ENCODE results near the gene COL13A1. TPM values are rescaled to one million over a fixed set of nuclear protein-coding genes. Genes with fewer than 3 reads are reported as not detected.

The COL13A1 gene
- polyA plus RNA-seq, 1 of the 3 experiments (the other 2 are of a cell fraction) = 26.7 TPM

DNA sequence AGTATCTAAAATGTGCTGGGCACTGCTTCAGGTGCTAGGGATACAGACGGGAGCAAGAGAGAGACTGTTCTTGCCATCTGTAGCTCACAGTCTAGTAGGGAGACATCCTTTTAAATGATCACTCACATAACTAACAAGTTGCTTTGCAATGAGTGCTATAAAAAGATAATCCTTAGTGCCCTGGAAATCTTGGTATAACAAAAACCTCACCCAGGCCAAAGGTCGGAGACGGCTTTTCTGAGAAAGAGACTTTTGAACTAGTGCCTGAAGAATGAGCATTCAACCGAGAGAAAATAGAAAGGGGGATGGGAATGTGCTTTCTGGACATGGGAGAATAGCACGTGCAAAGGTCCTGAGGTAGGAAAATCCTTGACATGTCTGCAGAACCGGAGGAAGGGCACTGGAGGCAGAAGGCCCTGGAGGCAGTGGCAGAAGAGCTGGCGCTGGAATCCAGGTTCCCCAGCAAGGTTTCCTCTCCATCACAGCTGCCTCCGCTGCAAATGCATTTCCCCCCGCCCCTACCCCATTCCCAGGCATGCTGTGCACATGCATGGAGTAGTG, 89.4 kb downstream of the COL13A1 start:
- peaks cover 0 to 11% of the 10 kb centered on the region in 2 experiments; a peak in 1 of 4 replicates for H3K4me1 ChIP-seq (ENCODE audit: control insufficient read depth in 1 of 2, insufficient read depth in 2 of 2, low read depth in 1 of 2, low read length in 1 of 2)
- no peaks in the 10 kb centered on the region for H3K79me2 ChIP-seq (ENCODE audit: insufficient read depth)
- DNase-seq = no peak
- H3K27me3 ChIP-seq (ENCODE audit: insufficient read depth) = no peaks in the 10 kb centered on the region
- H3K4me3 ChIP-seq (ENCODE audit: low read depth in 2 of 2, low read length in 1 of 2) = no peak overlapping the region
- no peak for TF ChIP-seq RCOR1 (IDR thresholded peaks at IDR 0.05; ENCODE audit: low read length)
- no peak for TF ChIP-seq TCF12 (IDR thresholded peaks at IDR 0.05)
- TF ChIP-seq, protein P1, sequence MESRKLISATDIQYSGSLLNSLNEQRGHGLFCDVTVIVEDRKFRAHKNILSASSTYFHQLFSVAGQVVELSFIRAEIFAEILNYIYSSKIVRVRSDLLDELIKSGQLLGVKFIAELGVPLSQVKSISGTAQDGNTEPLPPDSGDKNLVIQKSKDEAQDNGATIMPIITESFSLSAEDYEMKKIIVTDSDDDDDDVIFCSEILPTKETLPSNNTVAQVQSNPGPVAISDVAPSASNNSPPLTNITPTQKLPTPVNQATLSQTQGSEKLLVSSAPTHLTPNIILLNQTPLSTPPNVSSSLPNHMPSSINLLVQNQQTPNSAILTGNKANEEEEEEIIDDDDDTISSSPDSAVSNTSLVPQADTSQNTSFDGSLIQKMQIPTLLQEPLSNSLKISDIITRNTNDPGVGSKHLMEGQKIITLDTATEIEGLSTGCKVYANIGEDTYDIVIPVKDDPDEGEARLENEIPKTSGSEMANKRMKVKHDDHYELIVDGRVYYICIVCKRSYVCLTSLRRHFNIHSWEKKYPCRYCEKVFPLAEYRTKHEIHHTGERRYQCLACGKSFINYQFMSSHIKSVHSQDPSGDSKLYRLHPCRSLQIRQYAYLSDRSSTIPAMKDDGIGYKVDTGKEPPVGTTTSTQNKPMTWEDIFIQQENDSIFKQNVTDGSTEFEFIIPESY (IDR thresholded peaks at IDR 0.05; ENCODE audit: borderline replicate concordance, low read depth) = no peak
- TF ChIP-seq, protein P2, sequence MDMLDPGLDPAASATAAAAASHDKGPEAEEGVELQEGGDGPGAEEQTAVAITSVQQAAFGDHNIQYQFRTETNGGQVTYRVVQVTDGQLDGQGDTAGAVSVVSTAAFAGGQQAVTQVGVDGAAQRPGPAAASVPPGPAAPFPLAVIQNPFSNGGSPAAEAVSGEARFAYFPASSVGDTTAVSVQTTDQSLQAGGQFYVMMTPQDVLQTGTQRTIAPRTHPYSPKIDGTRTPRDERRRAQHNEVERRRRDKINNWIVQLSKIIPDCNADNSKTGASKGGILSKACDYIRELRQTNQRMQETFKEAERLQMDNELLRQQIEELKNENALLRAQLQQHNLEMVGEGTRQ (IDR thresholded peaks at IDR 0.05; ENCODE audit: borderline replicate concordance, low read depth, low read length) = no peak
- TF ChIP-seq, protein P3, sequence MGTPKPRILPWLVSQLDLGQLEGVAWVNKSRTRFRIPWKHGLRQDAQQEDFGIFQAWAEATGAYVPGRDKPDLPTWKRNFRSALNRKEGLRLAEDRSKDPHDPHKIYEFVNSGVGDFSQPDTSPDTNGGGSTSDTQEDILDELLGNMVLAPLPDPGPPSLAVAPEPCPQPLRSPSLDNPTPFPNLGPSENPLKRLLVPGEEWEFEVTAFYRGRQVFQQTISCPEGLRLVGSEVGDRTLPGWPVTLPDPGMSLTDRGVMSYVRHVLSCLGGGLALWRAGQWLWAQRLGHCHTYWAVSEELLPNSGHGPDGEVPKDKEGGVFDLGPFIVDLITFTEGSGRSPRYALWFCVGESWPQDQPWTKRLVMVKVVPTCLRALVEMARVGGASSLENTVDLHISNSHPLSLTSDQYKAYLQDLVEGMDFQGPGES (IDR thresholded peaks at IDR 0.05; ENCODE audit: low read depth, low read length) = no peak
- no peak for TF ChIP-seq ELF1 (IDR thresholded peaks at IDR 0.05)
- no peak for TF ChIP-seq EZH2phosphoT487 (IDR thresholded peaks at IDR 0.05; ENCODE audit: borderline replicate concordance, low read depth)
- TF ChIP-seq RXRA (IDR thresholded peaks at IDR 0.05; ENCODE audit: borderline replicate concordance, low read depth) = no peak
- TF ChIP-seq, protein P4, sequence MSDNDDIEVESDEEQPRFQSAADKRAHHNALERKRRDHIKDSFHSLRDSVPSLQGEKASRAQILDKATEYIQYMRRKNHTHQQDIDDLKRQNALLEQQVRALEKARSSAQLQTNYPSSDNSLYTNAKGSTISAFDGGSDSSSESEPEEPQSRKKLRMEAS (IDR thresholded peaks at IDR 0.05; ENCODE audit: low read depth) = no peak
- no peak for TF ChIP-seq MEF2A (IDR thresholded peaks at IDR 0.05; ENCODE audit: borderline replicate concordance, low read depth)
- TF ChIP-seq, protein P5, sequence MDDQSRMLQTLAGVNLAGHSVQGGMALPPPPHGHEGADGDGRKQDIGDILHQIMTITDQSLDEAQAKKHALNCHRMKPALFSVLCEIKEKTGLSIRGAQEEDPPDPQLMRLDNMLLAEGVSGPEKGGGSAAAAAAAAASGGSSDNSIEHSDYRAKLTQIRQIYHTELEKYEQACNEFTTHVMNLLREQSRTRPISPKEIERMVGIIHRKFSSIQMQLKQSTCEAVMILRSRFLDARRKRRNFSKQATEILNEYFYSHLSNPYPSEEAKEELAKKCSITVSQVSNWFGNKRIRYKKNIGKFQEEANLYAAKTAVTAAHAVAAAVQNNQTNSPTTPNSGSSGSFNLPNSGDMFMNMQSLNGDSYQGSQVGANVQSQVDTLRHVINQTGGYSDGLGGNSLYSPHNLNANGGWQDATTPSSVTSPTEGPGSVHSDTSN (IDR thresholded peaks at IDR 0.05) = no peak
- TF ChIP-seq GABPA (IDR thresholded peaks at IDR 0.05; ENCODE audit: low read depth) = no peak
- no peak for TF ChIP-seq YY1 (IDR thresholded peaks at IDR 0.05; ENCODE audit: low read depth)
- TF ChIP-seq, protein P6, sequence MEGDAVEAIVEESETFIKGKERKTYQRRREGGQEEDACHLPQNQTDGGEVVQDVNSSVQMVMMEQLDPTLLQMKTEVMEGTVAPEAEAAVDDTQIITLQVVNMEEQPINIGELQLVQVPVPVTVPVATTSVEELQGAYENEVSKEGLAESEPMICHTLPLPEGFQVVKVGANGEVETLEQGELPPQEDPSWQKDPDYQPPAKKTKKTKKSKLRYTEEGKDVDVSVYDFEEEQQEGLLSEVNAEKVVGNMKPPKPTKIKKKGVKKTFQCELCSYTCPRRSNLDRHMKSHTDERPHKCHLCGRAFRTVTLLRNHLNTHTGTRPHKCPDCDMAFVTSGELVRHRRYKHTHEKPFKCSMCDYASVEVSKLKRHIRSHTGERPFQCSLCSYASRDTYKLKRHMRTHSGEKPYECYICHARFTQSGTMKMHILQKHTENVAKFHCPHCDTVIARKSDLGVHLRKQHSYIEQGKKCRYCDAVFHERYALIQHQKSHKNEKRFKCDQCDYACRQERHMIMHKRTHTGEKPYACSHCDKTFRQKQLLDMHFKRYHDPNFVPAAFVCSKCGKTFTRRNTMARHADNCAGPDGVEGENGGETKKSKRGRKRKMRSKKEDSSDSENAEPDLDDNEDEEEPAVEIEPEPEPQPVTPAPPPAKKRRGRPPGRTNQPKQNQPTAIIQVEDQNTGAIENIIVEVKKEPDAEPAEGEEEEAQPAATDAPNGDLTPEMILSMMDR (IDR thresholded peaks at IDR 0.05) = no peak
- ChIA-PET CTCF (interaction anchor here (2.4 kb wide), 2 partner anchors 10 to 24 kb away, joined by 8 to 13 read pairs; no protein-coding TSS in a partner anchor), POLR2A (no interaction called here)
- no peak overlapping the region for H3K27ac ChIP-seq (ENCODE audit: low read depth in 2 of 2, low read length in 1 of 2)
- no peak overlapping the region for H3K9ac ChIP-seq
- H3K9me3 ChIP-seq = no peaks in the 10 kb centered on the region
- no peaks in the 10 kb centered on the region for H3F3A ChIP-seq (replicated peaks; ENCODE audit: insufficient read depth)
- no peaks in the 10 kb centered on the region for H3K9me2 ChIP-seq
- no peak overlapping the region for H2AFZ ChIP-seq (ENCODE audit: low read depth)
- no peak overlapping the region for H3K4me2 ChIP-seq
- H3K36me3 ChIP-seq (replicated peaks in 1 of 2; ENCODE audit: control insufficient read depth in 1 of 2, insufficient read depth in 2 of 2, low read length in 1 of 2) = no peaks in the 10 kb centered on the region
- 88% methylated on average over 9 of the region's 9 CpGs for WGBS (ENCODE audit: low lambda C conversion rate)
- H4K20me1 ChIP-seq (ENCODE audit: insufficient read depth) = no peaks in the 10 kb centered on the region

Data from SK-N-SH (cell line).